DOHH2 (cell line): ENCODE data around the gene KDR.

Experiments used
- EZH2phosphoT487 ChIP-seq: fragments of 200-600 bp; sonication (generic); IDR thresholded peaks from 2 replicates; pipeline ENCODE4 v1.6.1; 2017; ENCODE audit warnings: borderline replicate concordance, mild to moderate bottlenecking, antibody characterized with exemption, low read length, moderate library complexity, mixed read lengths
- TF ChIP-seq, protein P1 (sequence below): fragments of 200-600 bp; sonication (generic); IDR thresholded peaks from one replicate; pipeline ENCODE4 v1.5.1; 2014; ENCODE audit warnings: antibody characterized with exemption, mild to moderate bottlenecking, low read depth, low read length; ENCODE audit not compliant: poor library complexity, severe bottlenecking

- TF ChIP-seq, protein P1, sequence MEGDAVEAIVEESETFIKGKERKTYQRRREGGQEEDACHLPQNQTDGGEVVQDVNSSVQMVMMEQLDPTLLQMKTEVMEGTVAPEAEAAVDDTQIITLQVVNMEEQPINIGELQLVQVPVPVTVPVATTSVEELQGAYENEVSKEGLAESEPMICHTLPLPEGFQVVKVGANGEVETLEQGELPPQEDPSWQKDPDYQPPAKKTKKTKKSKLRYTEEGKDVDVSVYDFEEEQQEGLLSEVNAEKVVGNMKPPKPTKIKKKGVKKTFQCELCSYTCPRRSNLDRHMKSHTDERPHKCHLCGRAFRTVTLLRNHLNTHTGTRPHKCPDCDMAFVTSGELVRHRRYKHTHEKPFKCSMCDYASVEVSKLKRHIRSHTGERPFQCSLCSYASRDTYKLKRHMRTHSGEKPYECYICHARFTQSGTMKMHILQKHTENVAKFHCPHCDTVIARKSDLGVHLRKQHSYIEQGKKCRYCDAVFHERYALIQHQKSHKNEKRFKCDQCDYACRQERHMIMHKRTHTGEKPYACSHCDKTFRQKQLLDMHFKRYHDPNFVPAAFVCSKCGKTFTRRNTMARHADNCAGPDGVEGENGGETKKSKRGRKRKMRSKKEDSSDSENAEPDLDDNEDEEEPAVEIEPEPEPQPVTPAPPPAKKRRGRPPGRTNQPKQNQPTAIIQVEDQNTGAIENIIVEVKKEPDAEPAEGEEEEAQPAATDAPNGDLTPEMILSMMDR: no peak
- TF ChIP-seq EZH2phosphoT487: no peak
These were observed 92.6 kb downstream of the KDR start for GRCh38 chr4:55032788-55033187.
